ENCODE data around the gene TFB2M. TPM values are rescaled to one million over a fixed set of nuclear protein-coding genes. Genes with fewer than 3 reads are reported as not detected.

Gene TFB2M
- total RNA-seq, 1 donor from 2014 or later, result 6.9 TPM

DNA sequence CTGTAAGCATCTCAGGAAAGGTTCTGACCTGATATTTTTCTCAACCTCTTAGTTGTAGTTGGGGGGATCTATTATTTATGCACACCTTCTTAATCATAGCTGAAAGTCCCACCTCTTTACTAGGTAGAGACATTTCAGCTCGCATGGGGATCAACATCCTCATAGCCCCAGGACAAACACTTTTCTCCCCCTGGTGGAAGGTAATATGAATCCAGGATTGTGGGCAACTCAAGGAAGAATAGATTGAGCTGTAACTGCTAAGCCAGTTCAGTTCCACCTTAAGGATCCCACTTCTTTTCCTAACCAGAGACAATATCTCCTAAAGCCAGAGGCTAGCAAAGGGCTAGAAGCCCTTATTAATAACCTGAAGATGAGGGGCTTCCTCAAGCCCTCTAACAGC, 33.5 kb downstream of the TFB2M start:
- H3K27ac ChIP-seq, result no peak overlapping the region
- H3K36me3 ChIP-seq, result no peaks in the 10 kb centered on the region
- intact Hi-C loops (cut with DNase I), result no loop called here
- peaks cover 6% of the 10 kb centered on the region for H3K9me3 ChIP-seq
- H3K4me1 ChIP-seq, result no peaks in the 10 kb centered on the region
- no peak overlapping the region for H3K4me3 ChIP-seq
- H3K27me3 ChIP-seq, result no peaks in the 10 kb centered on the region
- no peak for DNase-seq (ENCODE audit: extremely low spot score in 2 of 2)
- TF ChIP-seq POLR2AphosphoS5 (IDR thresholded peaks at IDR 0.05; ENCODE audit: insufficient read depth in 1 of 2, low read depth in 1 of 2), result no peak
- TF ChIP-seq, protein P1, sequence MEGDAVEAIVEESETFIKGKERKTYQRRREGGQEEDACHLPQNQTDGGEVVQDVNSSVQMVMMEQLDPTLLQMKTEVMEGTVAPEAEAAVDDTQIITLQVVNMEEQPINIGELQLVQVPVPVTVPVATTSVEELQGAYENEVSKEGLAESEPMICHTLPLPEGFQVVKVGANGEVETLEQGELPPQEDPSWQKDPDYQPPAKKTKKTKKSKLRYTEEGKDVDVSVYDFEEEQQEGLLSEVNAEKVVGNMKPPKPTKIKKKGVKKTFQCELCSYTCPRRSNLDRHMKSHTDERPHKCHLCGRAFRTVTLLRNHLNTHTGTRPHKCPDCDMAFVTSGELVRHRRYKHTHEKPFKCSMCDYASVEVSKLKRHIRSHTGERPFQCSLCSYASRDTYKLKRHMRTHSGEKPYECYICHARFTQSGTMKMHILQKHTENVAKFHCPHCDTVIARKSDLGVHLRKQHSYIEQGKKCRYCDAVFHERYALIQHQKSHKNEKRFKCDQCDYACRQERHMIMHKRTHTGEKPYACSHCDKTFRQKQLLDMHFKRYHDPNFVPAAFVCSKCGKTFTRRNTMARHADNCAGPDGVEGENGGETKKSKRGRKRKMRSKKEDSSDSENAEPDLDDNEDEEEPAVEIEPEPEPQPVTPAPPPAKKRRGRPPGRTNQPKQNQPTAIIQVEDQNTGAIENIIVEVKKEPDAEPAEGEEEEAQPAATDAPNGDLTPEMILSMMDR (IDR thresholded peaks at IDR 0.05), result no peak
- TF ChIP-seq POLR2A (IDR thresholded peaks at IDR 0.05), result no peak

DNA sequence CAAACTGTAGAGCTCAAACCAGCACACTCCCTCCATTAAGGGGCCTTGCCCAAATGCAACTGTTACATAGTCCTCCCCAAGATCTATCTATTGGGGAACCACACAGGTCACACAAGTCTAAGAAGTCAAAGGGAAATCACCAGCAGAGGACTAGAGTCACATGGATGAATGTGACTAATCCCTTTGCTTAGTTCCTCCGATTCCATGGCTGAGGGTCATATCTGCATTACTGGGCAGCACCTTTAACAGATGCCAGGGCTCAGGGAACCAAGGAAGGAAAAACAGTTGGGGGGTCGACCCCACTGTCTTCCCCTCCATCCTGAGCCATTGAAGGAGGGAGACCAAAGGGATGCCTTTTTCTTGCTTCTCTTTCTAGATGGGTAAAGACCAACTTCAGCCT, 35.6 kb downstream of the TFB2M start:
- TF ChIP-seq POLR2AphosphoS5 (IDR thresholded peaks at IDR 0.05; ENCODE audit: insufficient read depth in 1 of 2, low read depth in 1 of 2) (no peak), POLR2A (IDR thresholded peaks at IDR 0.05) (no peak)
- TF ChIP-seq, protein P1 (IDR thresholded peaks at IDR 0.05), result no peak
- H3K27me3 ChIP-seq, result no peaks in the 10 kb centered on the region
- DNase-seq (ENCODE audit: extremely low spot score in 2 of 2), result peak in 1 of 2 donors; percentile 49
- H3K27ac ChIP-seq, result no peak overlapping the region
- no peak overlapping the region for H3K4me3 ChIP-seq
- no peaks in the 10 kb centered on the region for H3K36me3 ChIP-seq
- H3K9me3 ChIP-seq, result peaks cover 6% of the 10 kb centered on the region
- H3K4me1 ChIP-seq, result no peaks in the 10 kb centered on the region
- intact Hi-C loops (cut with DNase I), result no loop called here

DNA sequence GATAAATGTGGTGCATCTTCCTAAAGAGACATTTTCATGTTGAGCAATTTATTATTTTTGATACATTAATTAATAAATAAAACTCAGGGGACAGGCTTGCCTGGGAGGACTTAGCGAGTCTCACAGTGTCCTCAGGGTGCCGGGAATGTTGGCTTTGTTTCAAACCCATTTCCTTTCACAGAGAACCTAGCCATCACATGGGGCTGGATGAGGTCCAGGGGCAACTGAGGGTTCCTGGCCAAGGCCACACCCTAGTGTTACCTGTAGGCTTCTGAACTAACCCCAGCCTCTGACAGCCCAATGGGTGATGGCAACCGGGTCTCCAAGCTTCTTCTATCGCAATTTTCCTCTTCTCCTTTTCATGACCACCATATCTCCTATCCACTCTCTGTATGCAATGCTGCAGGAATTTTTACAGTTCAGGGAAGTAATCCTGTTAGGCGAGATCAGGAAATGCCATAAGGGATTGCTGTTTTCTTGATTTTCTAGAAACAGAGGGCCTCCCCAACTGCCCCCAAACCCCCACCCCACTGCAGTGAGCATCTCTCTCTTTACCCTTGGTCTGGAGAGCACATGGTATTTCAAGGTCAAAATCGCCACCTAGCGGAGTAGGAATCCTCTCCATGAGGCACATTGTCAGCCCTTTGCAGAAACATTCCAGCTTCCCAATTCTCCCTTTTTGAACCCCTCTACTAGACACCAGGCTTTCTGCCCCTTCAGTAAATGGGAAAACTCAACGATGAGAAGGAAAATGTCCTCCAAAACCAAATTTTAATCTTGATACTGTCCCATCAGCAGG, 36.9 kb downstream of the TFB2M start:
- H3K9me3 ChIP-seq, result peaks cover 6% of the 10 kb centered on the region
- H3K27me3 ChIP-seq, result no peaks in the 10 kb centered on the region
- no peak overlapping the region for H3K4me3 ChIP-seq
- no peaks in the 10 kb centered on the region for H3K4me1 ChIP-seq
- peak in 1 of 2 donors; percentile 22 for DNase-seq (ENCODE audit: extremely low spot score in 2 of 2)
- intact Hi-C loops (cut with DNase I), result no loop called here
- H3K27ac ChIP-seq, result no peak overlapping the region
- H3K36me3 ChIP-seq, result no peaks in the 10 kb centered on the region
- TF ChIP-seq, protein P1 (IDR thresholded peaks at IDR 0.05), result no peak
- TF ChIP-seq POLR2AphosphoS5 (IDR thresholded peaks at IDR 0.05; ENCODE audit: insufficient read depth in 1 of 2, low read depth in 1 of 2) (no peak), POLR2A (IDR thresholded peaks at IDR 0.05) (no peak)

DNA sequence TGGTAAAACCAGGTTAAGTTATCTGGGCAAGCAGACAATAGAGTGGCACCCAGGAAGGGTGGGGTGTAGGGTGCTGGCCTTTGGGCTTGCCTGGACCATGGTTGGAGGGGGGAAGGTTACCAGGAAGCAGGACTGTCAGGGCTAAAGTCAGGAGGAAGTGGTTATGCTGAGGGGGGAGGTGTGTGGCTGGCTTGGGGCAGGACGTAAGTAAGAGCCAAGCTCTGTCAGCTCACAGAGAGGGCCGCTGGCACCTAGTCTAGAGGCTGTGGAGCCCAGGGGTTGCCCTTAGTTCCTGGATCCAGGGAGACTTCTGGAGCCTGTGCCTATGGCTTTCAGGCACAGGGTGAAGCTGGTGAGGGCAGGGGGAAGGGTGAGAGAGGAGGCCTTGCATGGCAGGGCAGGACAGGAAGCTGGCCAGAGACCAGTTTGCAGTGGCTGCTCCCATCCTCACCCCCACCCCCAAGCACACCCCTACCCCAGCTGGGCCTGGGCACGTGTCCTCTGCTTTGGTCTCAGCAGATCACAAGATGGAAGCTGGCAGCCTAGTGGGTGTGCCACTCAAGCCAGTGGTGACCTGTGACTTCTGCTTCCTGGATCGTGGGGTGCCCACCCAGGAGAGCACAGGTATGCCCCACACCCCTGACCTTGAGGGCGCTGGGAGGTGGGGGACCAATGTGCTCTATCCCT, 38.5 kb downstream of the TFB2M start:
- peak in 1 of 2 donors; percentile 79 for DNase-seq (ENCODE audit: extremely low spot score in 2 of 2)

More for the DNA sequence above, 38.5 kb downstream of the TFB2M start:
- no peak overlapping the region for H3K4me3 ChIP-seq
- no peaks in the 10 kb centered on the region for H3K4me1 ChIP-seq
- no peaks in the 10 kb centered on the region for H3K27me3 ChIP-seq
- H3K36me3 ChIP-seq, result no peaks in the 10 kb centered on the region
- intact Hi-C loops (cut with DNase I), result no loop called here
- H3K27ac ChIP-seq, result no peak overlapping the region
- TF ChIP-seq, protein P1 (IDR thresholded peaks at IDR 0.05), result no peak
- TF ChIP-seq POLR2AphosphoS5 (IDR thresholded peaks at IDR 0.05; ENCODE audit: insufficient read depth in 1 of 2, low read depth in 1 of 2), result no peak
- TF ChIP-seq POLR2A (IDR thresholded peaks at IDR 0.05), result no peak
- peaks cover 6% of the 10 kb centered on the region for H3K9me3 ChIP-seq
